ENCODE data around the gene CEP89.

DNA sequence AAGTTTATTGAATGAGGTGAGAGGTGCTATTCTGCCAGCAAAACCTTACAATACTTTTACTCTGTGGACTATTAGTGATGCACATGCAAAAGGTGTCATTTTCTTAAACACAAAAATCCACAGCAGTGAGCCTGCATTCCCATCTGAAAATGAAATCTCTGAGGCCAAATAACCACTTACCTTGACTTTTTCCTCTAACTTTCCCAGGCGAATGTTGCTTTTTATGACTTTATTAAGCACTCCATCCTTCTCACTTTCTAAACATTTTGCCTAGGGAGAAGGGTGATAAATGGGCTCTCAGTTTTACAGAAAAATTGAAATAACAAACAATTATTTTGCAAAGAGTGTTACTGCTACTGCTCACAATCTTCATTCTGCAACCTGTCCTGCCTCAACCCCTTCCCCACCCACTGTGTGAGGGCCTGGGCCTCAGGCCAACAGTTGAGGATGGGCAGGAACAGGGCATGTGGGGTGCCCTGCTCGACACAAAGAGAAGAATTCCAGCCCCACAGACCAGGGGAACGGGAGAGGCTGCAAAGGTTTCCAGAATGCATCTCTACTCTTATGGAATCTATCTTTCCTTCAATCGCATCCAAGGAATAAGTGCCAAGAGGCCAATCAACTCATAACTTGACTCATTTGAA lies 84.1 kb downstream of the CEP89 start:
- no peak for TF ChIP-seq CEBPB (IDR thresholded peaks at IDR 0.05)
- no peak for TF ChIP-seq MAX (IDR thresholded peaks at IDR 0.05)
- TF ChIP-seq EP300 (IDR thresholded peaks at IDR 0.05; ENCODE audit: borderline replicate concordance): no peak
- TF ChIP-seq REST (IDR thresholded peaks at IDR 0.05; ENCODE audit: low read depth): no peak
- TF ChIP-seq CREB1 (IDR thresholded peaks at IDR 0.05; ENCODE audit: low read depth): no peak
- no peak for TF ChIP-seq FOXM1 (IDR thresholded peaks at IDR 0.05; ENCODE audit: borderline replicate concordance, low read depth)
